DND-41 (cell line): ENCODE measurements around the gene PTPN4.

Source experiments
- CTCF ChIP-seq: IDR thresholded peaks from 2 replicates; pipeline ENCODE4 v1.5.1; 2012; ENCODE audit warnings: borderline replicate concordance, low read length, moderate library complexity, mild to moderate bottlenecking; ENCODE audit not compliant: poor library complexity, severe bottlenecking; ENCODE audit errors: extremely low read depth
- EZH2 ChIP-seq: IDR thresholded peaks from 3 replicates; pipeline ENCODE4 v1.6.1; 2012; ENCODE audit warnings: borderline replicate concordance, low read depth, mild to moderate bottlenecking, moderate library complexity, low read length, inconsistent platforms; ENCODE audit not compliant: severe bottlenecking

- no peak for TF ChIP-seq CTCF
- TF ChIP-seq EZH2: no peak
These were observed 25.2 kb downstream of the PTPN4 start for GRCh38 chr2:119784876-119785275.
